ENCODE measurements around the gene APLF.
A peak's percentile ranks its signal among the peaks of the same experiment; 100 is the strongest.

The APLF gene

DNA sequence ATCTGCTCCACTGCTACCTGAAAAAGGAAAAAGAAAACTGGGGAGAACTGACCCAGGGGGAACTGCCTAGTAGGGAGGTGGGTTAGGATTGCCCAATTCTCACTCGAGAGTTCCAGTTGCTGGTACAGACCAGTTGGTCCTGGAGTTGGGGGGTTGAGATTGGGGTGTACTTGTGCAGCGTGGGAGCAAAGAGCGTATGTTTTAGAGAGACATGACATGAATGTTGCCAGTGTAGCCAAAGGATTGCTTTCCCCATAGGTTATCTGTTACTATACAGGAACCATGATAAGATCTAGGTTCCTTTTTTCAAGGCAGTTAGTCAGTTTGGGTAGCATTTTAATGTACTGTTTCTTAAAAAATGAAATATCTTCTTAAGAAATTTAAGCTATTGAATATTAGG is 68.6 kb downstream of the APLF start:
- no peaks in the 10 kb centered on the region for H3K4me1 ChIP-seq (ENCODE audit: insufficient read depth, poor library complexity, severe bottlenecking)
- no peak for DNase-seq (ENCODE audit: low spot score)
- no peaks in the 10 kb centered on the region for H3K36me3 ChIP-seq (ENCODE audit: low read depth)
- no peaks in the 10 kb centered on the region for H3K27me3 ChIP-seq (ENCODE audit: insufficient read depth, poor library complexity, severe bottlenecking)
- H3K4me3 ChIP-seq (ENCODE audit: severe bottlenecking) = no peak overlapping the region
- H3K9me3 ChIP-seq (ENCODE audit: severe bottlenecking) = no peaks in the 10 kb centered on the region
- no peak for ATAC-seq (ENCODE audit: low read depth)
- H3K27ac ChIP-seq (ENCODE audit: poor library complexity, severe bottlenecking) = no peak overlapping the region
- TF ChIP-seq, protein P1, sequence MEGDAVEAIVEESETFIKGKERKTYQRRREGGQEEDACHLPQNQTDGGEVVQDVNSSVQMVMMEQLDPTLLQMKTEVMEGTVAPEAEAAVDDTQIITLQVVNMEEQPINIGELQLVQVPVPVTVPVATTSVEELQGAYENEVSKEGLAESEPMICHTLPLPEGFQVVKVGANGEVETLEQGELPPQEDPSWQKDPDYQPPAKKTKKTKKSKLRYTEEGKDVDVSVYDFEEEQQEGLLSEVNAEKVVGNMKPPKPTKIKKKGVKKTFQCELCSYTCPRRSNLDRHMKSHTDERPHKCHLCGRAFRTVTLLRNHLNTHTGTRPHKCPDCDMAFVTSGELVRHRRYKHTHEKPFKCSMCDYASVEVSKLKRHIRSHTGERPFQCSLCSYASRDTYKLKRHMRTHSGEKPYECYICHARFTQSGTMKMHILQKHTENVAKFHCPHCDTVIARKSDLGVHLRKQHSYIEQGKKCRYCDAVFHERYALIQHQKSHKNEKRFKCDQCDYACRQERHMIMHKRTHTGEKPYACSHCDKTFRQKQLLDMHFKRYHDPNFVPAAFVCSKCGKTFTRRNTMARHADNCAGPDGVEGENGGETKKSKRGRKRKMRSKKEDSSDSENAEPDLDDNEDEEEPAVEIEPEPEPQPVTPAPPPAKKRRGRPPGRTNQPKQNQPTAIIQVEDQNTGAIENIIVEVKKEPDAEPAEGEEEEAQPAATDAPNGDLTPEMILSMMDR (IDR thresholded peaks at IDR 0.05; ENCODE audit: poor library complexity, severe bottlenecking) = no peak

DNA sequence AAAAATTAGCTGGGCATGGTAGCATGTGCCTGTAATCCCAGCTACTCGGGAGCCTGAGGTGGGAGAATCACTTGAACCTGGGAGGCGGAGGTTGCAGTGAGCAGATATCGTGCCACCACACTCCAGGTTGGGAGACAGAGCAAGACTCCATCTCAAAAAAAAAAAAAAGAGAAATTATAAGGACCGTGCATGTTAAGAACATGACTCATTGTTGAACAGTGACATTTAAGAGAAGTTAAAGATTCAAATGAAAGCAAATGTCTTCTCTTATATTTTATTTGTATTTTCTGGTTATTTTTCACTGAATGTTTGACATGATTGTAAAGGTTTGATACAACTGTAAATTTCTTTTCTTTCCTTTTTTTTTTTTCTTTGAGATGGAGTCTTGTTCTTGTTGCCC is 69.6 kb downstream of the APLF start:
- no peak for ATAC-seq (ENCODE audit: low read depth)
- Histone ChIP-seq H3K4me1 (ENCODE audit: insufficient read depth, poor library complexity, severe bottlenecking) (no peaks in the 10 kb centered on the region), H3K9me3 (ENCODE audit: severe bottlenecking) (no peaks in the 10 kb centered on the region), H3K27me3 (ENCODE audit: insufficient read depth, poor library complexity, severe bottlenecking) (no peaks in the 10 kb centered on the region), H3K36me3 (ENCODE audit: low read depth) (no peaks in the 10 kb centered on the region), H3K4me3 (ENCODE audit: severe bottlenecking) (no peak overlapping the region), H3K27ac (ENCODE audit: poor library complexity, severe bottlenecking) (no peak overlapping the region)
- TF ChIP-seq, protein P1 (IDR thresholded peaks at IDR 0.05; ENCODE audit: poor library complexity, severe bottlenecking) = no peak
- DNase-seq (ENCODE audit: low spot score) = no peak

DNA sequence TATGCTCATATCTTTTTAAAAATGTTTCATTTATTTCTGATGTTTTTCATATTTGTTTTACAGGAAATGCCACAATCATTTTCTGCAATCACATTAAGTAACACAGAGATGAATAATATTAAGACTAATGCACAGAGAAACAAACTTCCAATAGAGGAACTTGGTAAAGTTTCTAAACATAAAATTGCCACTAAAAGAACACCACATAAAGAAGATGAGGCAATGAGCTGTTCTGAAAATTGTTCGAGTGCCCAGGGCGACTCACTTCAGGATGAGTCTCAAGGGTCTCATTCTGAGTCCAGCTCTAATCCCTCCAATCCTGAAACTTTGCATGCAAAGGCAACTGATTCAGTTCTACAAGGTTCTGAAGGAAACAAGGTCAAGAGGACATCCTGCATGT is 70.4 kb downstream of the APLF start:
- no peak for DNase-seq (ENCODE audit: low spot score)
- no peaks in the 10 kb centered on the region for H3K4me1 ChIP-seq (ENCODE audit: insufficient read depth, poor library complexity, severe bottlenecking)
- H3K27ac ChIP-seq (ENCODE audit: poor library complexity, severe bottlenecking) = no peak overlapping the region

DNA sequence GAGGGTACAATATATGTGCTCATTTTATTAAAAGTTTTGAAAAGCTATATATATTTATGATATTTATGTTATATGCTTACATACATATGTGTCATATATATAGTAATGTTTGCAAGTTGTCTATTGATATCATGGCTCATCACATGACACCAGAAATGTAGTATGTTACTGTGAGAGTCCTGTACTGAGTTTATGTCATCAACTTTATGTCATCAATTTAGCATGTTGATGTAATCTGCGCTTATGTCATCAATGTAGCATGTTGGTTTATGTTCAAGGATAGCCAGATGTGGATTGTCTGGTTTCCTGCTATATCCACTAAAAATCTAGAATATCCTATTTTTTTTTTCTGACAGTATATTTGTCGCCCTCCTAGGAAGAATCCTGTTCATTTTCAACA is 77.4 kb downstream of the APLF start:
- Histone ChIP-seq H3K4me1 (ENCODE audit: insufficient read depth, poor library complexity, severe bottlenecking) (peaks cover 17% of the 10 kb centered on the region), H3K9me3 (ENCODE audit: severe bottlenecking) (no peaks in the 10 kb centered on the region), H3K4me3 (ENCODE audit: severe bottlenecking) (no peak overlapping the region), H3K27me3 (ENCODE audit: insufficient read depth, poor library complexity, severe bottlenecking) (no peaks in the 10 kb centered on the region), H3K36me3 (ENCODE audit: low read depth) (no peaks in the 10 kb centered on the region), H3K27ac (ENCODE audit: poor library complexity, severe bottlenecking) (no peak overlapping the region)
- ATAC-seq (ENCODE audit: low read depth) = no peak
- TF ChIP-seq, protein P1 (IDR thresholded peaks at IDR 0.05; ENCODE audit: poor library complexity, severe bottlenecking) = no peak
- DNase-seq (ENCODE audit: low spot score) = no peak

More for the DNA sequence above, 70.4 kb downstream of the APLF start:
- H3K36me3 ChIP-seq (ENCODE audit: low read depth) = no peaks in the 10 kb centered on the region
- TF ChIP-seq, protein P1 (IDR thresholded peaks at IDR 0.05; ENCODE audit: poor library complexity, severe bottlenecking) = no peak
- H3K9me3 ChIP-seq (ENCODE audit: severe bottlenecking) = no peaks in the 10 kb centered on the region
- H3K27me3 ChIP-seq (ENCODE audit: insufficient read depth, poor library complexity, severe bottlenecking) = no peaks in the 10 kb centered on the region
- H3K4me3 ChIP-seq (ENCODE audit: severe bottlenecking) = no peak overlapping the region
- no peak for ATAC-seq (ENCODE audit: low read depth)

DNA sequence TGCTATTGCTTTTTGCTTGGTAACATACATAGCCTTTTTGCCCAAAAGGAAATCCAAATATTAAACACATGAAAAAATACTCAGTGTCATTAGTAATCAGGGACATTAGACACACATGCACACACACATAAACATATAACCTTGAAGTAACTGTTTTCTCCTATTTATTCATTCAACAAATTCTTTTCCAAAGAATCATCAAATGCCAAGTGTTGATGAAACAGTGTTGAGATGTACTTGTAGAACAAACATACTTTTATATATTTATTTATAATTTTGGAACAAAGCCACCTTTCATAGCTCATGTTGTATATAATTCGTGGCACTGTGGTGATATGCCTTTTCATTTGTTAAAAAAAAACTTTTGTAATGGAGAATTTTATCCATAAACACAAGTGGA is 81.0 kb downstream of the APLF start:
- H3K36me3 ChIP-seq (ENCODE audit: low read depth) = no peaks in the 10 kb centered on the region
- DNase-seq (ENCODE audit: low spot score) = no peak
- peaks cover 17% of the 10 kb centered on the region for H3K4me1 ChIP-seq (ENCODE audit: insufficient read depth, poor library complexity, severe bottlenecking)
- no peaks in the 10 kb centered on the region for H3K9me3 ChIP-seq (ENCODE audit: severe bottlenecking)
- peak; percentile 52; the same call in 2 of the 3 replicates for ATAC-seq (ENCODE audit: low read depth)
- no peak overlapping the region for H3K4me3 ChIP-seq (ENCODE audit: severe bottlenecking)
- TF ChIP-seq, protein P1 (IDR thresholded peaks at IDR 0.05; ENCODE audit: poor library complexity, severe bottlenecking) = no peak
- no peak overlapping the region for H3K27ac ChIP-seq (ENCODE audit: poor library complexity, severe bottlenecking)
- H3K27me3 ChIP-seq (ENCODE audit: insufficient read depth, poor library complexity, severe bottlenecking) = no peaks in the 10 kb centered on the region

Data from RWPE2 (cell line).